Left ventricle myocardium superior (tissue), 1 donor: Measurements from ENCODE around the gene LIPE. TPM values are rescaled to one million over a fixed set of nuclear protein-coding genes. Genes with fewer than 3 reads are reported as not detected.
A peak's percentile ranks its signal among the peaks of the same experiment; 100 is the strongest.

Experiments used
- ATAC-seq: fragments of 200-7000 bp; cut with Tn5 transposase; one replicate; pipeline ENCODE4 v1.9.1; 2020; ENCODE audit warnings: mild to moderate bottlenecking, moderate library complexity
- DNase-seq: peaks from one replicate; pipeline ENCODE4 v3.0.0-alpha.2; 2020
- intact Hi-C: fragments of 100-400 bp; cut with micrococcal nuclease; formaldehyde crosslinking; loops from one replicate; pipeline ENCODE4 v1.11.0; 2022
- total RNA-seq: library from RNA; stranded (reverse); fragmentation: NEBNext Ultra II Directional; extraction: Animal tissue kit (Norgen Biotek cat#: 25700); gene quantifications from one replicate; pipeline ENCODE4 v1.2.1, GENCODE V29; 2021
- donor health status: DM: no; HTN: yes; CAD: no; lungs with severe emphysema.

Gene LIPE
- total RNA-seq, 1 donor from 2014 or later, result 41.0 TPM

DNA sequence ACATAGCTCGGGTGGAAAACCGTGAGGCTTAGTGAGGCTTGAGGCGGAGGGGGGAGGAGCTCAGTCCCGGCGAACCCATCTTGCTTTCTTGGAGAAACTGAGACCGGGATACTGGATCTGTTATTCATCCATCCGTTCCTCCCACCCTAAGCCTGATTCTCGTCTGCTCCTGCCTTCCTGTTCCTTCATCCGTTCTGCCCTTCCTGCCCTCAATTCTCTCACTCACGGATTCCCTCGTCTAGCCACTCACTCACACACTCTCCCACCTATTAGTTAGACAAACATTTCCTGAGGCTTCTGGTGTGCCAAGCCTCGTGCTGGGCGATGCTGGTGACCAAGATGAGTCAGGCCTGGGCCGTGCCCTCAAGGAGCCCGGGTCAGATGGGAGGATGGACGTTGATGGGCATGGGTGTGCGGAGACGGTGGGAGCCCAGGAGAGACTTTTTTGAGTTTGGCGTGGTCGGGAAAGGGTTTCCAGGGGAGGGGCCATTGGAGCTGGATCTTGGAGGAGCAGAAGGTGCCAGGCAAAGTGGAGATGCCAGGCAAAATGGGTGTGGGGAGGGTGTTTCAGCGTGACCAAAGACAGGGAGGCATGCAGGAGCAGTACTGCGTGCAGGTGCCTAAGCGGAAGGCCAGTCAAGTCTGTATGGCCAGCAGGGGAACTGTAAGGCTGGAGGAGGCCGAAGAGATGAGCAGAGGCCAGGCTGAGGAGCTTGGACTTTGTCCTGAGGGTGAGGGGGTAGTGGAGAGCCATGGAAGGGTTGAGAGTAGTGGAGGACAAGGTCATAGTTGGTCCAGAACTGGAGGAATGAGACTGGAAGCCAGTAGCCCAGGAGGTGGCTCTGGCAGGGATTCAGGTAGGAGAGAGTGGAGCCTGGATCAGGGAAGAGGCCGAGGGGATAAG is 29.7 kb downstream of the LIPE start:
- ATAC-seq (no peak), DNase-seq (no peak)
- intact Hi-C loops, result no loop called here

DNA sequence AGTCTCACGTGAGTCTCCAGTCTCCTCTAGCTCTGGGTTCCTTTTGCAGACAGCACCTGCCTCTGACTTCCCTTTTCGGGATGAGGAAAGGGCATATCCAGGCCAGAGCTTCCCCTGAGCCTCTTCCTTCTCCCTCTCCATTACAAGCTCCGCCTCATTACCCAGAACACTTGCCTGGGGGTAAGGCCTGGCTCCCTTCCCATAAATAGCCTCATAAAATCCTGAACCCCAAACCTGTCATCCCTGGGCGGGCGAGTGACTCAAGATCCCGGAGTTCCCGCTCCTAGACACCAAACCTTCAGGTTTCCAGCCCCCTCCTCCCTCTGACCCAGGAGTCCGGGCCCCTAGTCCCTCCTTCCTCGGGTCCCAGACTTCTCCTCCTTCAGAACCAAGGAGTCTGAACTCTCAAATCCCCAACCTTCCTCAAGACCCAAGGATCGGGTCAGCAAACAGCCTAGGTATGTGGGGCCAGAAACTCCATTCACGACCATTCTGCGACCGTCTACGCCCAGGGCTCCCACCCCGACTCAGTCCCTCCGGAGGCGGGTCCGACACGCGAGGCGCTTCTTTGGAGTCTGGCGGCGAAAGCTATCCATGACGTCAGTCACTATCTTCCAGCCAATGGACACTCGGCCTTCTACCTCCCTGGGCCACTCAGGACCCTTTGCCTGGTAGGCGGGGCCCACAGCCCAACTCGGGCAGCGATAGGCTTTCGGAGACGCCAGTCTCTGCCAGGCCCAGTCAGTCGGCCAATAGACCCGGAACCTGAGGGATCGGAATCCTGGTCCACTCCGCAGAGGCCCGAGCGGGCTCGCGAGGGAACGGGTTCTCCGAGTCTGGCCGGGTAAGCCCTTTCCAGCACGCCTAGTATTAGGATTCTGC is 30.6 kb downstream of the LIPE start:
- intact Hi-C loops, result no loop called here
- ATAC-seq, result peak; percentile 96
- DNase-seq, result peak; percentile 99

DNA sequence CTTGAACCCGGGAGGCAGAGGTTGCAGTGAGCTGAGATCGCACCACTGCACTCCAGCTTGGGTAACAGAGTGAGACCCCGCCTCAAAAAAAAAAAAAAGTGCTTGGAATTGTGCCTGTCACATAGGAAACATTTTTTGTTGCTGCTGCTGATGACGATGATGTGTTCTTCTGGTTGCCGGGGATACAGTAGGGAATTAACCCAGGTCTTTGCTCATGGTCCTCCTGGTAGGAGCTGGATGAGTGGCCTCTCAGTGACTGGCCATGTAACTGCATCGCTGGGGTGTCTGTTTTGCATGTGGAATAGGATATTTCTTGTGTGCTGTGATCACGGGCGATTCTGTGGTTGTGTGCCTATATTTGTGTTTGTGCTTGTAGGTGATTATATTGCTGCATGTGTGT is 32.4 kb downstream of the LIPE start:
- no peak for ATAC-seq
- intact Hi-C loops, result no loop called here
- DNase-seq, result no peak

DNA sequence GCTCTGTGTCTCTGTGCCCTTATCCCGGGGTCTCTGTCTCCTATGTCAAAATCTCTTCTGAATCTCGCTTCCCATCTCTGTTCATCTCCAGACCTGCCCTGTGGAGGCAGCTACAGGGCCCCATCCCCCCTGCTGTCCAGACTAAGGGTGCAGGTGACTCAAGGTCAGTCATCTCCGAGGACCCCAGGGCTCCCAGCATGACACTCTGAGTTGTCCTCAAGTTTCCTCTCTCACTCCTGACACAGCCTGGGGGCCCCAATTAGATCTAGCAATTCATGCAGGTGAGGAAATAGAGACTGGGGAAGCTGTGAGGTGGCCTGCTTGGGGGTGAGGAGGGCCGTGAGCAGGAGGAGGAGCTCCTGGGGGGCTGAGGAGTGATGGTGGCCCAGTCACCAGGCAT is 35.0 kb downstream of the LIPE start:
- intact Hi-C loops, result no loop called here
- DNase-seq, result no peak
- no peak for ATAC-seq

DNA sequence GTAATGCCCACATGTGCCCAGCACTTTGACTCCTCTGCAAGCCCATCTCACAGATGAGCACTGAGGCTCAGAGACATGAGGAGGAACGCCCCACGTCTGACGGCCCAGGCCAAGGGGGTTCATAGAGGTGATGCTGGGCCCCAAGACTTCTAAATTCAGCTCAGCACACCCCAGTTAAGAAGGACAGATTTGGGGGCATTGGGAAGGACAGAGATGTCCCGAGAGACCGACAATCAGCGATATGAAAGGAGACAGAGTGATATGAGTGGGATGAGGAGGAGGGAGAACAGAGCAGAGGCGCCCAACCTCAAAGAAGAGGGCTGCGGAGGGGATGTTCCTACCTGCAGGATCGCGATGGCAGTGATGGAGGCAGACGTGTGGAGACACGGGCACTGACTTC is 37.3 kb downstream of the LIPE start, which contains the start of gene CNFN:
CNFN (minus strand) TSS at position 399 of the 400 bp plus-strand sequence. CDS start 1,260 bp downstream, outside the sequence.
- intact Hi-C loops, result no loop called here
- DNase-seq, result no peak
- ATAC-seq, result no peak

DNA sequence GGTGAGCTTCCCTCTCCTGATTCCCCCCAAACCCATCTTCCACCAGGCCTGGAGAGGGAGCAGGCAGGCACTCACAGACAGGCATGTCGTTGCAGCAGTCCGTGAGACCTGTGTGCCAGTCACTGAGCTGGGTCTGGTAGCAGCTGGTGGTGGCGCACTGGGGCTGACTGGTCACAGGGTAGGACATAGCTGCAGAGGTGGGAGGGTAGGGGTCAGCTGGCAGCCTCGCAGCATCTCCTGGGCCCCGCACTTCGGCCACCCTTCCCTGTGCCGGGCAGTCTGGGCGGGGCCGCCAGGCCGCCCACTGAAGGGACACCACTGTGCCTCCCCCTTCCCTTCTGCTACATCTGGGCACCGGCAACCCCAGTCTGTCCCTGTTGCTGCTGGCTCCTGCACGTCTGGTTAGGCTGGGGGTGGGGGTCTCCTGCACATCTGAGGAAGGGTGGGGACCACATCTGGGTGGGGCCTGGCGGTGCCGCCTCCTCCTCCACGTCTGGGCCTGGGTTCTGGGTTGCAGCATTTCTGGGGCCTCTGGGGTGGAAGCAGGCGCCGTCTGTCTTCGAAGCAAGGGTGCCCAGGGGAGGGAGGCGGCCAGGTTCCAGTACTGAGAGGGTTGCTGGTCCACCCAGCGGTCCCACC is 38.2 kb downstream of the LIPE start:
- no peak for ATAC-seq
- no peak for DNase-seq
- intact Hi-C loops, result no loop called here

DNA sequence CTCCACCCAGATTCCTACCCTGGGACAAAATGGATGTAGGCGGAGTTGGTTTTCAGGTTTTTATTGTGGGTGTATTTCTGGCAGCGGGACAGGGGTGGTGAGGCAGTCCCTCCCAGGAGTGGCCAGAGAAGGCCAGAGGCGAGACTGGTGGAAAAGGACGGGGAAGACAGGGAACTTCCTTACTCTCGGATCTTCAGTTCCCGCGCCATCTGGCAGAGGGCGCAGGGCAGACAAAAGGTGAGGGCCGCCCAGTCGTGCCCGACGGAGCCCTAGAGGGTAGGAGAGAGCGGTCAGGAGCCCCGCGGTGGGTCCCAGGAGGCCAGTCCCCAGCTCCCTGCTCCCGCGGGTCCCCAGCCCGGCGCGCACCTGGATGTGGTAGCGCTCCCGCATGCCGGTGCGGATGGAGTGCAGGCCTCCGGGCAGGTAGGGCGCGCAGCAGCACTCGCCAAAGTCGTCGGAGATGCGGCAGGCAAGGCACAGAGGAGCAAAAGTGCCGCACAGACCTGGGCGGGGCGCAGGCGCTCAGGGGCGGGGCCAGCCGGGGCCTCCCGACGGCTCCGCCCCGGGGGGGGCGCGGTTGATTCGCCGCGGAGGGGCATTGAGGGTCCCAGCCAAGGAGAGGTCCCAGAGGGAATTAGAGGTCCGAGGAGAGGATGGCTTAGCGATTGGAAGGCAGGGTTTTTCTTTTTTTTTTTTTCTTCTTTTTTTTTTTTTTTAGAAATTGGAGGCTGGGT is 40.0 kb downstream of the LIPE start:
- peak; percentile 83 for ATAC-seq
- DNase-seq, result peak; percentile 74
- intact Hi-C loops, result no loop called here

DNA sequence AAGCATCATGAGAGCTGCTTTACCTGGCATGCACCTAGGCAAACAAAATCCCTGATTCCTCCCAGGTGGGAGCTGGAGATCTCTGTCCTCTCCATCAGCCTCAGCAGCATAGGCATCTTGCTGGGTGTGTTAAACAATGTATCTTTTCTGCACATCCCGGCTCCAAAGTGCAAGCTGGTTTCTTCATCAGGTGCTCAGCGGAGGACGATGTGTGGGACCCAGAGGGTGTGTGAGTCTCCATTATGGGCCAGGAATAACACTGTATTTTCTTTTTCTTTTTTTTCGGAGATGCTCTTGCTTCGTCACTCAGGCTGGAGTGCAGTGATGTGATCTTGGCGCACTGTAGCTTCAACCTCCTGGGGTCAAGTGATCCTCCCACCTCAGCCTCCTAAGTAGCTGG is 47.0 kb downstream of the LIPE start:
- no peak for DNase-seq
- intact Hi-C loops, result no loop called here
- no peak for ATAC-seq

DNA sequence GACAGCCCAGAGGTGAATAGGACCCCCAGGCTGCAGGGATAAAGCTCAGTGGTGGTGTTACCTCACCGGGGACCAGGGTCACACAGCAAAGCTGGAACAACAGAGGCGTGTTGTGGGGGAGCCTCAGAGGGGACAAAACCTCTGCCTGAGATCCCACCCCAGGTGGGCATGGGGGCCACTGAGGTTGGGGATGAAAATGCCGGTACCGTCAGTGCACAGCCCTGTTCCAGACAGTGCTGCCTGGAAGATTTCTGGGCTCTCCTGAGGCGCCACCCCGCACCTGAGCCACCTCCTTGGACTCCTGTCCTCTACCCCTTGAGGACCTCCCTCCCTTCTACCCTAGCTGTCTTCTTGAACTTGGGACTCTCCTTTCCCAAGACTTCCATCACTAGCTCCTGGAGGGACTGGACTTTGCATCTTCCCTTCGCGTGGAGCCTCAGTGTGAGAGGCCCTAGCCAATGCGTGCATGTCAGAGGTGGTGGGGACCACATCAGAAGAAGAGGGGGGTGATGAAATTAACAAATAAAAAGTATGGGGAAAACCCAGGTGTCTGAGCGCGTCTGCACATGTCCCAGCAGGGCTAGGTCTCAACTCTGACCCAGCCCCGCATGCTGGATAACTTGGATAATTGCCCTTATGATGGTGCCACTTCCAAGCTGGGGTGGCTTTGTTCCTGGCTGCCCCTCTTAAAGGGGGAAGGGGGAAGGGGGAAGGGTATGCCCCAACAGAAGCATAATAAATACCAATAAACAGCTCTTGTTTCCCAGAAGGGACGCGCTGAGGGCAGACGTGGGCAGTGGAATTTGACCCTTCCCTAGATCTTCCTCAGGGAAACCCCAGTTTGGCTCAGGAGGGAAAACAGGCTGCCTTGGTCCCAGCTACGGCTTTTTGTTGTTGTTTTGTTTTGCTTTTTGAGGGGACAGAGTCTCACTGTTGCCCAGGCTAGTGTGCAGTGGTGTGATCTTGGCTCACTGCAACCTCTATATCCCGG is 48.7 kb downstream of the LIPE start:
- intact Hi-C loops, result no loop called here
- no peak for ATAC-seq
- DNase-seq, result no peak

DNA sequence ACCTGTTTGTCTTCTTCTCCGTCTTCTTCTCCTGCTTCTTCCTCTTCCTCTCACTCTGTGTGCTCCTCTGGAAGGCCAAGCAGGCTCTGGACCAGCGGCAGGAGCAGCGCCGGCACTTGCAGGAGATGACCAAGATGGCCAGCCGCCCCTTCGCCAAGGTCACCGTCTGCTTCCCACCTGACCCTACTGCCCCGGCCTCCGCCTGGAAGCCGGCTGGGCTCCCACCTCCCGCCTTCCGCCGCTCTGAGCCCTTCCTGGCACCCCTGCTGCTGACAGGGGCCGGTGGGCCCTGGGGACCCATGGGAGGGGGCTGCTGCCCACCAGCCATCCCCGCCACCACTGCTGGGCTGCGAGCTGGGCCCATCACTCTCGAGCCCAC is 51.0 kb downstream of the LIPE start:
- intact Hi-C loops, result no loop called here
- DNase-seq (no peak), ATAC-seq (no peak)

DNA sequence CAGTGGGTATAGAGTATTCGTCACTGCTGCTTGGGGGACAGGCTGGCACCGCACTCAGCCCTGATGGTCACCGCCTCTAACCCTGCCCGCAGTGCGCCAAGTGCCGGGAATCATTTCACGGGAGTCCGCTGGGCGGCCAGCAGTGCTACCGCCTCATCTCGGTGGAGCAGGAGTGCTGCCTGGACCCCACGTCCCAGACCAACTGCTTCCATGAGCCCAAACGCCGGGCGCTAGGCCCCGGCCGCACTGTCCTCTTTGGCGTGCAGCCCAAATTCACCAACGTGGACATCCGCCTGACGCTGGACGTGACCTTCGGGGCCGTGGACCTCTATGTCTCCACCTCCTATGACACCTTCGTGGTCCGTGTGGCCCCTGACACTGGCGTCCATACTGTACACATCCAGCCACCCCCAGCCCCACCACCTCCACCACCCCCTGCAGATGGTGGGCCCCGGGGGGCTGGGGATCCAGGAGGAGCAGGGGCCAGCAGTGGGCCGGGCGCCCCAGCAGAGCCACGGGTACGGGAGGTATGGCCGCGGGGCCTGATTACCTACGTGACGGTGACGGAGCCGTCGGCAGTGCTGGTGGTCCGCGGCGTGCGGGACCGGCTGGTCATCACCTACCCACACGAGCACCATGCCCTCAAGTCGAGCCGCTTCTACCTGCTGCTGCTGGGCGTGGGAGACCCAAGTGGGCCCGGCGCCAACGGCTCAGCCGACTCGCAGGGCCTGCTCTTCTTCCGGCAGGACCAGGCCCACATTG is 51.6 kb downstream of the LIPE start:
- ATAC-seq (no peak), DNase-seq (no peak)
- intact Hi-C loops, result no loop called here

DNA sequence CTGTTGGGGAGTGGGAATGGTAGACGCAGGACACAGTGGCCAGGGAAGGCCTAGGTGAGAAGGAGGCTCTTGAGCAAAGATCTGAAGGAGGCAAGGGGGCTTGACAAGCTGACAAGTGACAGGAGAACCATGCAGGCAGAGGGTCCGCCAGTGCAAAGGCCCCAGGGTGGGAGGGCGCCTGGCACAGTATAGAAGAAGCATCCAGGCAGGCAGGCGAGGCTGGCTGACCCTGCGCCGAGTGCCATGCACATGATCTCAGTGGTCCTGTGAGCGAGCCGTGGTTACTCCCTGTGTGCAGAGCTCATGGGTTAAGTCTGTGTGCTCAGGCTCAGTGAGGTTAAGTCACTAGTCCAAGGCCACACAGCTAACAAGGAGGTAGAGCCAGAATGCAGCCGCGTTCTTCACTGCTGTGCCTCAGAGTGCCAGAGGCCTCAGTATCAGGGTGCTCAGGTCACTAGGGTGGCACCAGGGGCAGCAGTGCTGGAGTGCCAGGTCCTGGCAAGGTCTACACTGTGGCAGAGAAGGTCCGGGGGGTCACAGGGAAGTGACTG is 52.3 kb downstream of the LIPE start:
- ATAC-seq (no peak), DNase-seq (no peak)
- intact Hi-C loops, result no loop called here

DNA sequence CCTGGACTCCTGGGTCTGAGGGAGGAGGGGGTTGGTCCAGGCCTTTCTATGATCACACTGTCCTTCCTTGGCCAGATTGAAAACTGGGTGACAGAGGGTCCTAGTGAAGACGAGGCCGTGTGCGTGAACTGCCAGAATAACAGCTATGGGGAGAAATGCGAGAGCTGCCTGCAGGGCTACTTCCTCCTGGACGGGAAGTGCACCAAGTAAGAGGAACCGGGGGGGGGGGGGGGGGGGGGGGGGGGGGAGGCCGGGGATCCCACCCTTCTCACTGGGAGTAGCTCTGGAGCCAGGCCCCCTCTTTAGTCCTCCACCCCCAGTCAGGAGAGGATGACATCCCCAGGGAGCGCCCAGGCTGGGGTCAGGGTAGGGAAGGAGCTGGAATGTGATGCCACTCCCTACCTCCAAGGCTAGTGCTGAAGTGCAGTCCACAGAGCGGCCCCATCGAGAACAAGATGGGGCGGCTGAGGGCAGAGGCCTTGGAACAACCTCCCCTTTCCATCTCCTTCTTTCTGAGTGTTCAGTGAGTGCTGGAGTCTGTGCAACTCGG is 56.5 kb downstream of the LIPE start:
- DNase-seq (no peak), ATAC-seq (no peak)
- intact Hi-C loops, result no loop called here

DNA sequence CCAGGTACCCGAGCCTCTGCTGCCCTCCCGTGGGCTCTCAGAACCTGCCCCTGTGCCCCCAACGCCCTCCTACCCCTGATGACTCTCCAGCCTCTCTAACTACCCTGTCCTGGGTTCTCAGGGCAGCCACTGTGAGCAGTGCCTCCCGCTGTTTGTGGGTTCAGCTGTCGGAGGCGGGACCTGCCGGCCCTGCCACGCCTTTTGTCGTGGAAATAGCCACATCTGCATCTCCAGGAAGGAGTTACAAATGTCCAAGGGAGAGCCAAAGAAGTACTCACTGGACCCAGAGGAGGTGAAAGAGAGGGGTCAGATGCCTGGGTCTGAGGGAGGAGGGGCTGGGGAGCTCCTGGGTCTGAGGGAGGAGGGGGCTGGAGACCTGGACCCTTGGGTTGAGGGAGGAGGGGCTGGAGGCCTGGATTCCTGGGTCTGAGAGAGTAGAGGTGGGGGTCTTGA is 57.1 kb downstream of the LIPE start:
- no peak for DNase-seq
- intact Hi-C loops, result no loop called here
- ATAC-seq, result no peak

DNA sequence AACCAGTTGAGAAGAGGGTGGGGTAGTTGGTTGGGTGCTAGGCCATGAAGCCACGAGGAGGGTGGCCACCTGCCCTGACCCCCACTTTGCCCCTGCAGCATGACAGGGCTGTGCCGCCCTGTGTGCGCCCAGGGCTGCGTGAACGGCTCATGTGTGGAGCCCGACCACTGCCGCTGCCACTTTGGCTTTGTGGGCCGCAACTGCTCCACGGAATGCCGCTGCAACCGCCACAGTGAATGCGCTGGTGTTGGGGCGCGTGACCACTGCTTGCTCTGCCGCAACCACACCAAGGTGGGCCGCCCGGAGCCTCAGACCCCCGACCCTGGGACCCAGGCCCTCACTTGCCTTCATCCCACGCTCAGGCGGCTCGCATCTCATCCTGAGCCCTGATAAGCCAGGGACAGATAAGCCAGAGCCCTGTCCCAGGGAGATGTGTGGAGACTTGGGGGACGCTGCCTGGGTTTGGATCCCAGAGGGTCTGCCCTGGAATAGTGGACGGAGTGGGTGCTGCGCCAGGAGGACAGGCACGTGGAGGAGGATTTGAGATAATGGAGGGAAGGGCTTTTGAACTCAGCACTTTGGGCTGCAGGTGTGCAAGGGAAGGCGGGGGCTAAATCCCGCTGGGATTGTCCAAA is 57.6 kb downstream of the LIPE start:
- intact Hi-C loops, result no loop called here
- DNase-seq, result no peak
- ATAC-seq, result no peak

DNA sequence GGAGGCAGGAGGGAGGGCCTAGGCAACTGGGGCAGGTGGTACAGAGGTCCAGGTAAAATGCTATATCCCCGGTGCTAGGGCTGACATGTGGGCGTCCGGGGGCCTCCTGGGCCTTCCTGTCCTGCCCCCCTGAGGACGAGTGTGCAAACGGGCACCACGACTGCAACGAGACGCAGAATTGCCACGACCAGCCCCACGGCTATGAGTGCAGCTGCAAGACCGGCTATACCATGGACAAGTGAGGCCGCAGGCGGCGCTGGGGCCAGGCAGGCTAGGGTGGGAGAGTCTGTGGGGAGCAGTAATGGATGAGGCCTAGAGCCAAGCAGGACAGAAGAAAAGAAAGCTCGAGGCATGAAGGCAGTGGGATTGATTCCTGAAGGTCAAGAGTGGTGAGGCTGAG is 58.4 kb downstream of the LIPE start:
- DNase-seq (no peak), ATAC-seq (no peak)
- intact Hi-C loops, result no loop called here
